Measurements from ENCODE around the gene CEACAM1. TPM values are rescaled to one million over a fixed set of nuclear protein-coding genes. Genes with fewer than 3 reads are reported as not detected.
A peak's percentile ranks its signal among the peaks of the same experiment; 100 is the strongest.

The CEACAM1 gene
- total and polyA plus RNA-seq, 2 of the 13 experiments (the other 11 are each of a cell fraction or from before 2014, with no cell fraction given): 13.5 to 332 TPM

- H3K4me3 ChIP-seq (replicated peaks in 1 of 3; ENCODE audit: insufficient read depth in 1 of 3, low read depth in 2 of 3, low read length in 3 of 3): no peak overlapping the region
- no peak overlapping the region for H3K4me2 ChIP-seq (ENCODE audit: low read depth, low read length)
- H3K27ac ChIP-seq (ENCODE audit: extremely low read length, insufficient read depth, low read length): no peak overlapping the region
- no peaks in the 10 kb centered on the region for H4K20me1 ChIP-seq (ENCODE audit: insufficient read depth, low read length)
- TF ChIP-seq ZNF770 (CRISPR knock-in tag; IDR thresholded peaks at IDR 0.05) (peak; percentile 73), GABPB1 (CRISPR knock-in tag; IDR thresholded peaks at IDR 0.05) (0 out of 2 replicates have a peak, but pooled peaks have one; percentile 23), SETDB1 (CRISPR knock-in tag; IDR thresholded peaks at IDR 0.05; ENCODE audit: borderline replicate concordance) (no peak), ZBTB33 (CRISPR knock-in tag; IDR thresholded peaks at IDR 0.05) (peak; percentile 13; the same call in 1 of the 2 replicates), NR1H2 (CRISPR knock-in tag; IDR thresholded peaks at IDR 0.05; ENCODE audit: borderline replicate concordance, low read depth) (no peak), ETV5 (CRISPR knock-in tag; IDR thresholded peaks at IDR 0.05; ENCODE audit: borderline replicate concordance) (peak; percentile 61; the same call in 1 of the 2 replicates), FOSL2 (CRISPR knock-in tag; IDR thresholded peaks at IDR 0.05) (peak; percentile 57), CERS6 (CRISPR knock-in tag; IDR thresholded peaks at IDR 0.05) (no peak), CEBPG (CRISPR knock-in tag; IDR thresholded peaks at IDR 0.05) (peak; percentile 8; the same call in 1 of the 2 replicates), EP300 (IDR thresholded peaks at IDR 0.05; ENCODE audit: low read depth in 2 of 2, low read length in 2 of 2) (peak in 1 of 2 experiments; percentile 20; a peak in 1 of 4 replicates), EP300 (CRISPR knock-in tag; IDR thresholded peaks at IDR 0.05; ENCODE audit: borderline replicate concordance) (no peak), ZNF124 (CRISPR knock-in tag; IDR thresholded peaks at IDR 0.05) (no peak), CEBPB (IDR thresholded peaks at IDR 0.05; ENCODE audit: borderline replicate concordance, low read depth, low read length) (peak; percentile 31; the same call in 1 of the 2 replicates), ZNF543 (CRISPR knock-in tag; IDR thresholded peaks at IDR 0.05) (no peak), NR2F6 (IDR thresholded peaks at IDR 0.05) (no peak; the same call in 1 of the 2 replicates), NR2F6 (CRISPR knock-in tag; IDR thresholded peaks at IDR 0.05) (peak; percentile 49; the same call in 1 of the 2 replicates)
- peak; percentile 71 for FAIRE-seq
- intact Hi-C loops (cut with micrococcal nuclease; ENCODE audit: unreplicated experiment): no loop called here
- WGBS (ENCODE audit: low lambda C conversion rate): 59% methylated on average over 8 of the region's 8 CpGs
- H3K79me2 ChIP-seq (ENCODE audit: insufficient read depth, low read length): no peaks in the 10 kb centered on the region
- CTCF ChIA-PET (ENCODE audit: low intra/inter-chr PET ratio, low total read pairs): no interaction called here
- peak; percentile 50 for DNase-seq (ENCODE audit: low spot score)
- H3K4me1 ChIP-seq (ENCODE audit: insufficient read depth, low read length): peaks cover 72% of the 10 kb centered on the region
- BruUV-seq (replicated peaks): no TSS peak
- H3K27me3 ChIP-seq (ENCODE audit: control insufficient read depth in 1 of 2, insufficient read depth in 2 of 2, low read length in 2 of 2): no peaks in the 10 kb centered on the region
- H3K9me3 ChIP-seq (ENCODE audit: low read length): no peaks in the 10 kb centered on the region
- H2AFZ ChIP-seq (ENCODE audit: low read length): no peak overlapping the region
- no peaks in the 10 kb centered on the region for H3K36me3 ChIP-seq (replicated peaks in 1 of 2; ENCODE audit: control insufficient read depth in 1 of 2, insufficient read depth in 2 of 2, low read length in 2 of 2)
- 0 out of 2 replicates have a peak overlapping the region, but pooled peaks have one; percentile 0 for H3K9ac ChIP-seq (ENCODE audit: insufficient read depth, low read depth, low read length)
- ATAC-seq: no peak
- in situ Hi-C loops (cut with HindIII; ENCODE audit: extremely low pct_ligation_motif_present, low pct_unique_long_range_greater_than_20kb): no loop called here
- POLR2A ChIA-PET: interaction anchor here (4.5 kb wide), 1 partner anchor 29 kb away, joined by 25 read pairs; no protein-coding TSS in a partner anchor
Measured at GRCh38 chr19:42469311-42470235, 58.7 kb downstream of the CEACAM1 start.

All from HepG2 (cell line).